Measurements from ENCODE around the gene ADIG.
"Not testable (repeated sequence)": the region's sequence is repeated elsewhere in the genome, so short reads cannot be mapped to it uniquely, and the experiment has no call there.

ADIG gene

DNA sequence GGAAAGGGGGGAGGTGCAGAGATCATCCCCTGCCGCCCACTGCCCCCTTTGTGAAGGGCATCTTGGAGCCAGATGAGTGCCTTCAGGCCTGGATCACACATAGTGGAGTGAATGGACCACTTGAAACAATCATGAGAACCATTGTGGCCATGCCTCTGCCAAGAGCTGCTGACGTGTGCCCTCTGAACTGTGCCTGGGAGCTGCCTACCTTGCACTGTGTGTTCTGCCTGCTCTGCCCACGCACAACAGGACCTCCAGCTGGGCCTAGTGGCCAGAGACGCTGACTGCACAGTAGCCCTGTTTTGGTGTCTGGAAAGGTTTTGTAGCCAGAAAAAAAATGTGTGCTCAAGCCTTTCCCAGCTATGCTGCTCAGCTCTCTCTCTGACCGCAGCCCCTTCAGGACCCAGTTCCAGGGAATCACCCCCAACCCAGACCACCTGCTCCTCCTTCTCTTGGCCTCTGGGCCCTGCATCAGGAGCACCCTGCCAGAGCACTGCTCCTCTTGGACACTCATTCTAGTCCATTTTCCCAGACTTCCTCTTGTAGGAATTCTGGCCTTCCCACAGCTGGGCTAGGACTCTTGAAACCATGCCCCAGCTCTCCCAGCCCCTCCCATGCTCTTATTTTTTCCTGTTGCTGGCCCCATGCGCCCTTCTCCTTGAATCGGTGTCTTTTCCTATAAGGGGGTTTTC lies 1.6 kb upstream of the ADIG start:
- DNase-seq = no peak

- no peak for DNase-seq
These were observed 1.1 kb upstream of the ADIG start for GRCh38 chr20:38579921-38580320.

DNA sequence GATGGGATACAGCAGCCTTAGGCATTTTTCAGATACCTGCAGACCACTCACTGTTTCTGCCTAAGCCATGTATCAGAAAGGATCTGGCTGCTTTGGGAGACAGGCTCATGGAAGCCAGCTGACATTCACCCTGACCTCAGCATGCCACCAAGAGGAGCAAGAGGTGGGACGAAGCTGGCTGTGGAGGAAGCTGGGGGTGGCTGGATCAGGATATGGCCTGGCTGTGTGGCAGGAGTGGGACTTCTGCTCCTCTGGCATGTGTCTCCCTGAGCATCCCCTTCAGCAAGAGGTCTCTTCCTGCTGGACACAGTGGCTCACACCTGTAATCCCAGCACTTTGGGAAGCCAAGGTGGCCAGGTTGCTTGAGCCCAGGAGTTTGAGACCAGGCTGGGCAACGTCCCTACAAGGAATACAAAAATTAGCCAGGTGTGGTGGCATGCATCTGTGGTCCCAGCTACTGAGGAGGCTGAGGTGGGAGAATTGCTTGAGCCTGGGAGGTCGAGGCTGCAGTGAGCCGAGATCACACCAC lies 897 bp downstream of the ADIG start:
- no peak for DNase-seq

DNA sequence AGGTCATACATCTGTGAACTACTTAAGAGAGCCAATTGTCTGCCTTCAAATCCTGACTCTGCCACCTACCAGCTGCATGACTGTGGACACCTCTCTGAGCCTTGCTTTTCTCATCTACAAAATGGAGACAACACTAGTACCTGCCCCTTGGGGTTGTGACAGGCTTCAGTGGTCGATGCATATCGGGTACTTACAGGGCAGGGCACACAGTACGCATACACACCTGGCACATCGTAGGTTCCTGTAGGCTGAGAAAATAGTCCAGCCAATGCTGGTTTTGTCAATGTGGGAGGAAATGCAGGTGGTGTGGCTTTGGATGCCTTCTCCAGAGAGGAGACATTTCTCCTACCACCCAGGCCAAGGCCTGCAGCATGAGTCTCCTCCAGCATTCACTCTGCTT lies 2.3 kb downstream of the ADIG start:
- DNase-seq = no peak

DNA sequence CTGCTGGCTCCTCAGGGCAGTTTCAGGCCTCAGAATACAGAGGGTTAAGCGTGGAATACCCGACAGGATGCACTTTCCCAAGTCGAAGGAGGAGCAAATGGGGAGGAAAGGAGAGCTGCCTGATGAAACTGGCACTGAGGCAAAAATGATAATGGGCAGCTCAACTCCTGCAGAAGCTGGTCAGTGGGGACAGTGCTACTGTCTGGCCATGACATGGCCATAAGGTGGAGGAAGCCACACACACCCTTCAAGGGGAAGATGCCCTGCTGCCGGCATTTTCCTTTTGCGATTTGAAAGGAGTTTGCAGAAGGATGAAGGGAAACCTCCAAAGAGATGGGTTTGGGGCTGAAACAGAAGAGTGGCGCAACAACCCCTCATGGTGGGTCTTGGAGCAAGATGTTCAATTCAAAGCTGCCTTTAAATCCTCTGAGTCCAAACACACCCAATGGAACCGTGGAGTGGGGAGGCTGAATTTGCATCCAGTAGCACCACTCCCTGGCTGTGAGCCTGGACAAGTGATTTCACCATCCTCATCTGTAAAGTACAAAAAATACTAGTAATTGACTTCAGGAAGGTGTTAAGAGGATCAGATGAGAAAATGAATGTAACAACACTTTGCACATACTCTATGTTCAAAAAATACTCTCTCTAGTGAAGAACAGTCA lies 3.2 kb downstream of the ADIG start:
- no peak for DNase-seq

DNA sequence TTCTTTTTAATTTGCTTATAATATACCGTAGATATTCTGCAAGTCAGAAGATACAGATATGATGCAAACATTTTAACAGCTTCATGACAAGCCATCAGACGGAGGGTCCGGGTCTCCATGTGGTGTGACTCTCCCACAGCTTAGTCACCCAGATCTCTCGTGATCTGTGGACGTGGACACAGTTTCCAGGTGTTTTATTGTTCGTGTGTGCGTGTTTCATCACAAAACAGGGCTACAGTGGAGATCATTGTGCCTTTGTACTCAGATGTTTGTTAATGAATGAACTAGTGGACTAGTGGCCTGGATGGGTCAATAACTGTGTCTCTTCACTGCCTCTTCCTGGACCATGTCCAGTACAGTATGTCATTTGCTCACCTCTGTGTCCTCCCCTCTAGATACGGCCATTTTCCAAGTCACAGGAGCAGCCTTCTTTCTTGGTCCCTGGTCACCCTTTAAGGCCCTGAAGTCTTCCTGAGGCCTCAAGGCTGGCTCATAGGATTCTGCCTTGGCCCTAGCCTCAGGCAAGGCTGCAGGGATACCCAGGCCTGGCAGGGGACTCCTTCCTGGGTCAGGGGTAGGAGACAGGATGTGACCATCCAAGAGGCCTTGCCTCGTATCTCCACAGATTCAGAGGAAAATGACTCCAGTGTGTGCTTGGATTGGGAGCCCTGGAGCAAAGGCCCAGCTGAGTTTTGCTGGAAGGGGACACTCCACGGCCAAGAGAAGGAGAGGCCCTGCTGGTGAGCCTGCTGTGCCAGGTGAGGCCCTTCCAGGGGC lies 4.6 kb downstream of the ADIG start:
- no peak for DNase-seq

GRCh38 chr20:38586181-38586525 lies 5.2 kb downstream of the ADIG start:
- no peak for DNase-seq

- no peak for DNase-seq
These were observed 7.3 kb downstream of the ADIG start for GRCh38 chr20:38588303-38588702.

DNA sequence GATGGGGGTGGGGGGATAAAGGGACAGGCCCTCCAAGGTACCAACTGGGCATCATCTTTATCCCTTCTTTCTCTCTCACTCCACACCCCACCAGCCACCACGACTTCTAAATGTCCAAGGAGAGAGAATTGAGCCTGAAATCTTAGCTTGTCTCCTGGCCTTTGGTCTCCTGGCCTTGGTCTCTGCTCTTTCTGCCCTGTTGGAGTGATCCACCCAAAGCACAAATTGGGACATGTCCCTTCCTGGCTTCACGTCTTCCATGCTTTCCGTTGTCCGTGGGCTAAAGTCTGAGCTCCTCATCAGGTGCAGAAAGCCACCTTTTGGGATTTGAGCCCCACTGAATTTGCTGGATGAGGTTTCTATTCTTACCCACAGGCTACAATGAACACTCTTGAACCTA lies 8.4 kb downstream of the ADIG start:
- DNase-seq = no peak

- DNase-seq = no peak
These were observed 9.1 kb downstream of the ADIG start for GRCh38 chr20:38589967-38590675.

- DNase-seq = no peak
These were observed 9.9 kb downstream of the ADIG start for GRCh38 chr20:38590676-38591473.

GRCh38 chr20:38591474-38592410 lies 10.7 kb downstream of the ADIG start:
- DNase-seq = no peak

GRCh38 chr20:38592411-38592790 lies 11.4 kb downstream of the ADIG start:
- not testable (repeated sequence) for DNase-seq

- DNase-seq = not testable (repeated sequence)
These were observed 13.3 kb downstream of the ADIG start for GRCh38 chr20:38594281-38594680.

DNA sequence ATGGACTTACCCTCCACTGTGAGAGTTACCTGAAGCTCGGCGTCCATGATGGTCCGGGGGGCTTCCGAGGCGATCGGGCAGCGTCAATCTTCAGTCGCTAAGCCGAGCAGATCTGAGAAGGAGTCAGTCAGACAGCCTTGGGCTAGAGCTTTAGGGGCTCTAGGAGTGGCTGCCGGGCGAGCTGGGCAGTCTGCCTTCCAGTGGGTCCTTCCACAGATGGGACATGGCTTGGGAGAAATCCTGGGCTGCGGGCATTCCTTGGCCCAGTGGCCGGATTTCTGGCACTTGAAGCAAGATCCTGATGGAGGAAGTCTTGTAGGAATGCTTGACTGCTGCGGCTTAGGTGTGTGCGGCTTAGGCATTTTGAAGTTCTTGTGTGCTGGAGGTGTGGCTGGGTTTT lies 14.9 kb downstream of the ADIG start:
- not testable (repeated sequence) for DNase-seq

- DNase-seq = no peak
These were observed 18.4 kb downstream of the ADIG start for GRCh38 chr20:38599410-38599882.

DNA sequence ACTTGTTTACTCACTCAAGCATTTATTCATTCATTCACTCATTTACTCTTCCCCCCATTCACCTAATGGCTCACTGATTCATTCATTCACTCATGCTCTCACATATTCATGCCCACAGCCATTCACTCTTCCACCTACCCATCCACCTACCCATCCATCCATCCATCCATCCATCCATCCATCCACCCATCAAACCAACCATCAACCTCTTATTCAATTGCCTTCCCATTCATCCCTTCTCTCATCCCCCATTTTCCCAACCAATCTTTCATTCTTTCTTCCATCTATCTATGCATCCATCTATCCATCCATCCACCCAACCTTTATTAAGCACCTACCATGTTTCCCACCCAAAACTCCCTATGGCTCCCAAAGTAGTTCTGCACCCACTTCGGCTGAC lies 19.1 kb downstream of the ADIG start:
- DNase-seq = no peak

- DNase-seq = no peak
These were observed 20.5 kb downstream of the ADIG start, which contains the start of gene ARHGAP40 for GRCh38 chr20:38601216-38602184. Gene ARHGAP40, plus strand, starts transcription at chr20:38601809.

GRCh38 chr20:38602185-38602581 lies 21.2 kb downstream of the ADIG start:
- no peak for DNase-seq

DNA sequence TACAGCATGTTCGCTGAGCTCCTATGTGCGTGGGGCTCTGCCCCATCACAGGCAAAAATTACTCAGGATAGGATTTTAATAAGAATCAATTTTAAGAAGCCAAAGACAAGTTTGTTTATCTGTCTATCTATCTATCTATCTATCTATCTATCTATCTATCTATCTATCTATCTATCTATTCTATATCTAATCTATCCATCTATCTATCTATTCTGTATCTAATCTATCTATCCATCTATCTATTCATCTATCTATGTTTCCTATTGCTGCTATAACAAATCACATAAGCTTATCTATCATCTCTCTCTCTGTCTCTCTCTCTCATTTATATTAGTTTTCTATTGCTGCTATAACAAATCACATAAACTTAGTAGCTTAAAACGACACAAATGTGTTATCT lies 22.3 kb downstream of the ADIG start:
- DNase-seq = no peak

All from CD4-positive, alpha-beta T cell treated with Interleukin-1 beta for 1 hour (primary cell).